ENCODE data around the gene TMPRSS7.

The TMPRSS7 gene

GRCh38 chr3:112027142-112027541, 7.4 kb upstream of the TMPRSS7 start:
- no peaks in the 10 kb centered on the region for H3K36me3 ChIP-seq (ENCODE audit: insufficient read depth, low read length)
- H3K27me3 ChIP-seq (ENCODE audit: insufficient read depth, low read length, poor library complexity): no peaks in the 10 kb centered on the region
- H3K4me2 ChIP-seq (ENCODE audit: insufficient read depth, low read length): no peak overlapping the region
- DNase-seq (no peak), ATAC-seq (ENCODE audit: insufficient read depth, low read depth) (no peak)
- H3K9ac ChIP-seq (ENCODE audit: low read depth, low read length): no peak overlapping the region
- H4K20me1 ChIP-seq (ENCODE audit: insufficient read depth, low read length): no peaks in the 10 kb centered on the region
- H3K9me3 ChIP-seq (ENCODE audit: insufficient read depth, low read length, severe bottlenecking): no peaks in the 10 kb centered on the region
- TF ChIP-seq CTCF (IDR thresholded peaks at IDR 0.05; ENCODE audit: borderline replicate concordance, extremely low read depth, low read length, poor library complexity, severe bottlenecking): no peak
- H3K4me1 ChIP-seq (ENCODE audit: insufficient read depth, low read length): no peaks in the 10 kb centered on the region
- no peak overlapping the region for H3K27ac ChIP-seq (ENCODE audit: low read length)
- no peak overlapping the region for H2AFZ ChIP-seq (ENCODE audit: low read depth, low read length)
- H3K79me2 ChIP-seq (ENCODE audit: insufficient read depth, low read length): no peaks in the 10 kb centered on the region
- H3K4me3 ChIP-seq (ENCODE audit: low read depth in 1 of 2, low read length in 2 of 2): no peak overlapping the region

GRCh38 chr3:112027826-112028225, 6.7 kb upstream of the TMPRSS7 start:
- ATAC-seq (ENCODE audit: insufficient read depth, low read depth) (no peak), DNase-seq (no peak)
- no peaks in the 10 kb centered on the region for H4K20me1 ChIP-seq (ENCODE audit: insufficient read depth, low read length)
- H3K27ac ChIP-seq (ENCODE audit: low read length): no peak overlapping the region
- TF ChIP-seq CTCF (IDR thresholded peaks at IDR 0.05; ENCODE audit: borderline replicate concordance, extremely low read depth, low read length, poor library complexity, severe bottlenecking) (no peak), EZH2 (IDR thresholded peaks at IDR 0.05; ENCODE audit: borderline replicate concordance, low read depth, low read length, severe bottlenecking) (no peak)
- H3K36me3 ChIP-seq (ENCODE audit: insufficient read depth, low read length): no peaks in the 10 kb centered on the region
- no peaks in the 10 kb centered on the region for H3K9me3 ChIP-seq (ENCODE audit: insufficient read depth, low read length, severe bottlenecking)
- H3K4me3 ChIP-seq (ENCODE audit: low read depth in 1 of 2, low read length in 2 of 2): no peak overlapping the region
- H3K4me1 ChIP-seq (ENCODE audit: insufficient read depth, low read length): no peaks in the 10 kb centered on the region
- H3K4me2 ChIP-seq (ENCODE audit: insufficient read depth, low read length): no peak overlapping the region
- H3K9ac ChIP-seq (ENCODE audit: low read depth, low read length): no peak overlapping the region
- no peaks in the 10 kb centered on the region for H3K79me2 ChIP-seq (ENCODE audit: insufficient read depth, low read length)
- no peaks in the 10 kb centered on the region for H3K27me3 ChIP-seq (ENCODE audit: insufficient read depth, low read length, poor library complexity)
- no peak overlapping the region for H2AFZ ChIP-seq (ENCODE audit: low read depth, low read length)

- no peak overlapping the region for H2AFZ ChIP-seq (ENCODE audit: low read depth, low read length)
- H3K9me3 ChIP-seq (ENCODE audit: insufficient read depth, low read length, severe bottlenecking): no peaks in the 10 kb centered on the region
- ATAC-seq (ENCODE audit: insufficient read depth, low read depth): no peak
- H3K36me3 ChIP-seq (ENCODE audit: insufficient read depth, low read length): no peaks in the 10 kb centered on the region
- no peaks in the 10 kb centered on the region for H3K79me2 ChIP-seq (ENCODE audit: insufficient read depth, low read length)
- H3K4me2 ChIP-seq (ENCODE audit: insufficient read depth, low read length): no peak overlapping the region
- H3K27me3 ChIP-seq (ENCODE audit: insufficient read depth, low read length, poor library complexity): no peaks in the 10 kb centered on the region
- H4K20me1 ChIP-seq (ENCODE audit: insufficient read depth, low read length): no peaks in the 10 kb centered on the region
- TF ChIP-seq CTCF (IDR thresholded peaks at IDR 0.05; ENCODE audit: borderline replicate concordance, extremely low read depth, low read length, poor library complexity, severe bottlenecking) (no peak), EZH2 (IDR thresholded peaks at IDR 0.05; ENCODE audit: borderline replicate concordance, low read depth, low read length, severe bottlenecking) (no peak)
- H3K9ac ChIP-seq (ENCODE audit: low read depth, low read length): no peak overlapping the region
- no peaks in the 10 kb centered on the region for H3K4me1 ChIP-seq (ENCODE audit: insufficient read depth, low read length)
- no peak overlapping the region for H3K27ac ChIP-seq (ENCODE audit: low read length)
- no peak for DNase-seq
- no peak overlapping the region for H3K4me3 ChIP-seq (ENCODE audit: low read depth in 1 of 2, low read length in 2 of 2)
Observed at GRCh38 chr3:112030901-112031300, 3.6 kb upstream of the TMPRSS7 start.

GRCh38 chr3:112032098-112032731, 2.3 kb upstream of the TMPRSS7 start:
- Histone ChIP-seq H3K27me3 (ENCODE audit: insufficient read depth, low read length, poor library complexity) (no peaks in the 10 kb centered on the region), H2AFZ (ENCODE audit: low read depth, low read length) (no peak overlapping the region), H3K27ac (ENCODE audit: low read length) (no peak overlapping the region), H3K4me1 (ENCODE audit: insufficient read depth, low read length) (no peaks in the 10 kb centered on the region), H4K20me1 (ENCODE audit: insufficient read depth, low read length) (no peaks in the 10 kb centered on the region), H3K9me3 (ENCODE audit: insufficient read depth, low read length, severe bottlenecking) (no peaks in the 10 kb centered on the region), H3K9ac (ENCODE audit: low read depth, low read length) (no peak overlapping the region), H3K36me3 (ENCODE audit: insufficient read depth, low read length) (no peaks in the 10 kb centered on the region), H3K4me2 (ENCODE audit: insufficient read depth, low read length) (no peak overlapping the region), H3K79me2 (ENCODE audit: insufficient read depth, low read length) (no peaks in the 10 kb centered on the region), H3K4me3 (ENCODE audit: low read depth in 1 of 2, low read length in 2 of 2) (no peak overlapping the region)
- DNase-seq (no peak), ATAC-seq (ENCODE audit: insufficient read depth, low read depth) (no peak)
- TF ChIP-seq EZH2 (IDR thresholded peaks at IDR 0.05; ENCODE audit: borderline replicate concordance, low read depth, low read length, severe bottlenecking): no peak
- no peak for TF ChIP-seq CTCF (IDR thresholded peaks at IDR 0.05; ENCODE audit: borderline replicate concordance, extremely low read depth, low read length, poor library complexity, severe bottlenecking)

Data from DND-41 (cell line).